Dermis microvascular lymphatic vessel endothelial cell (primary cell): ENCODE measurements around the gene RBM20. TPM values are rescaled to one million over a fixed set of nuclear protein-coding genes. Genes with fewer than 3 reads are reported as not detected.

Source experiments
- DNase-seq, 2 donors: peaks; one replicate each; pipeline versions ENCODE4 v3.0.0 to v3.0.0-alpha.2; 2010; ENCODE audit warnings: low read depth in 2 of 2
- total RNA-seq: library from RNA; depleted of rRNA; stranded (reverse); fragments of >200 nt; gene quantifications from 2 replicates; pipeline ENCODE4 v1.2.1, GENCODE V29; 2014

Gene RBM20
- total RNA-seq, 1 donor from 2014 or later = 0.77 TPM

DNA sequence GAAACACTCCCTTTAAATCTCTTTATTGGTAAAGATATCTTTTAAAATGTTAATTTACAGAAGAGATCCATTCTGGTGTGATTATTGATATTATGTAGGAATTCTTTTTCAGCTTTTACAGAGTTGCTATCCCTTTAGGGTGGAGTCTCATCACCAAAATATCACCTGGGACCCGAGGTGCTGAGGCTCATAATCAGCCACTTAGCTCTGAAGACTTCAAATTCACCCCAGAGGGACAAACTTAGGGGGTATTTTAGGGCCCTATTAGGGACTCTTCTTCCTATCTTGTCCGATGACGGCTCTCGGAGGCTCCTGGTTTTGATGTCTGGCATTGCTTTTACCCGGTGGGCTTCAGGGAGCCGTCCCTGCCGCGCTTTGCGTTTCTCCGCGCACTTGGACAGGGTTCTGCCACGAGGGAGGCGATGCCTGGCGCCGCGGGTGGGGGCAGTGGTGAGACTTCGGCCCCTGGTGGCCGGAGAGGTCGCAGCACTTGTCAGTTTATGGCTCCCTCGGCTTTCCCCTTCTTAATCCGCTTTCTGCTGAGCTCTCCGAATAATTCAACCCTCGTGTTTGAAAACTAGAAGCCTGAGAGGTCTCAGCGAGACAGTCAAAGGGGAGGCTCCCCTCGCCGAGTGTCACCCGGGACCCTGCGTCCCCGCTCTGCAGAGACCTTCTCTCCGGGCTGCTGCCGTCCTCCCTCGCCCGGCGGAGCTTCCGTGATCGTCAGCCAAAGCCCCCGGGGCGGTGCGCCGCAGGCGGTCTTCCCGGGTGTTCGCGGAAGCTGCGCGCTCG, 27.8 kb downstream of the RBM20 start:
- peak; percentile 43 to 78 for DNase-seq

DNA sequence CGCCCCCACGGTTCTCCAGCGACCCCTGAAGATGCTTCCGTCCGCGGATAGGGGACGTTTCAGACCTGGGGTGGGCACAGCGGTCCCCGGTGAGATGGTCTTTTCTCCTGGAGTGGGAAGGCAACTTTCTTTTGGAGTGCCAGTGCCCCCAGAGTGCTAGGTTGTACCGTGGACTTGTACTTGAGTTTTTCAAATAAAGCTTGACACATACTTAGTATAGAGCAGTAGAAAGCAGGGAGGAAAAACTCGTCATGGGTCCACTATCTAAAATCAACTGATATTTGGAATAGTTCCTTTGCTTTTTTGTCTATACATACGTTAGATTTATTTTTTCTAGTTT, 28.4 kb downstream of the RBM20 start:
- DNase-seq = no peak

DNA sequence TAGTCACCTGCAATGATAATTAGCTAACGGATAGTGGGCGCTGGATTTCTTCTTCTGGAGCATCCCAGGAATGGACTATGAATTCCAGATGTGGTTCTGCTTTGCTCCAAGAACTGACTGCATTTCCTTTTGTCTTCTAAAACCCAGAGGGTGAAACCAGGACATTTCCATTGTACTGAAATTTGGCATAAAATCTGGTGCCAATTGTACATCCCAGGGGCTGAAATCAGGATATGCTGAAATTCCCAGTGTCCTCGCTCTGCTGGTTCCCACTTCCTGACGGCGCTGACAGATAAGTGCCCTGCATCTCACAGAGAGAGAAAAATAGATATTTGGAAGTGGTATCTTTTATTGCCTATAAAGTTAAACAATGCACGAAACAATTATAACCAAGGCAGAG, 31.9 kb downstream of the RBM20 start:
- DNase-seq = peak in 1 of 2 donors; percentile 17

DNA sequence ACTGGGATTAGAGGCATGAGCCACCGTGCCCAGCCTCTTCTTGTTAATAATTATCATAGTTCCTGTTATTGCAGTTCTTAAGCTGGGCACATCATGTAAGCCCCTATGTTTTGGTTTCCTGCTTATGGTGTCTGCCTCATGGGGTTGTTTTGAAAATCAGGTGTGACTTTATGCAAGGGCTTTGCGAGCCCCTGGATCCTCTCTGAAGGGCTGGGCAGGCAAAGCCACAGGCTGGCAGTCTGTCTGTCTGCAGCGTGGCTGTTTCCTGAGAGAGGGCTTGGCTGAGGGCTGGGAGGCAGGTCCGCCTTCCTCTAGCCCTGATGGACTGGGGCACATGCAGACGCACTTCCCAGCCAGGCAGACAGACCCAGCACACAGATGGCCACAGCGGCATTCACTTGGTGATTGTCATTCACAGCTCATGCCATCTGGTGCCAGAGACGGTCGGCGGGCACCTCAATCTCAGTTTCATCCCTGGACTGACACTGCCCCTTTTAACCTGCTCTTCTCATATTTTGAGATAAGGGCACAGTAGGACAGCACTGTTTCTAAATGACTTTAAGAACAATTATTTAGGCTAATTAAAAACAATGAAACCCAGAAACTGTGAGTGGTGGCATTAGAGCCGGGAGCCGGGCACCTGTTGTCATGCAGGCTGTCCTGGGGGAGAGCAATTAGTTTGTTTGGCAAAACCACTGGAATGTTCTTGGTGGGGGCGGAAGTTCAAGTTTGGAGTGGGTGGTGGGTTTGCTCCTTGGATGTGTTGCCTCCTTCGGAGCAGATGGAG, 35.5 kb downstream of the RBM20 start:
- DNase-seq = peak in 1 of 2 donors; percentile 12

DNA sequence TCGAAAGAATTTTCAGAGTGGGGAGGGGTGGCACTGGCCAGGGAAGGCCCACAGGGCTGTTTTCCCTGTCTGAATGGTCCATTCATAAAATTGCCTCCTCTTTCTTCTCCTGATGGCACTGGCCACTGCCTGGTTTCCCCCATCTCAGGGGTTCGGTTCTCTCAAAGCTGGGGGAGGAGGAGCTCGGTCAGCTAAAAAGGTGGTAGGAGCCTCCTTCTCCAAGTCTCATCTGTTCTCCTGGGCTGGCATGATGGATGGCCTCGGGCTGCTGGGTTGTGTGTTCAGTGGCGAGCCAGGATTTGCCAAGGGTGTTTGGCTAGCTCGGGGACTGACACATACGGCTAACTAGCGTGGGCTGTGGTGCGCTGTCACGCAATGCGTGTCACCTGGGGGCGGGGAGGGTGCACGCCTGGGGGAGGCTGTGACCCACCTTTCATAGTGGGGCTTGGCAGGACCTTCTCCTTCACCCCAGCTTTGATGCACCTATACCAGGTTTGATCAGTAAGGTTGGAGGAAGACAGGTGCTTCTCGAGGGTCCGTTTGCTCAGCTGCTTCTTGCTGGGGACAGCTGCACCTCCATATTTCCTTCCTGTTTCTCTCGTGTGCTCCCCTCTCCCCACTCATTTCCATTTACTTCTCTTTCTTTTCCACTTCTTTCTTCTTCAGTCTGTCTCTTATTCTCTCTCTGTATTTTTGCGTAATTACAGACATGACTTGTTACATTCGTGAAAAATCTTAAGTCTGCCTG, 36.3 kb downstream of the RBM20 start:
- DNase-seq = no peak

DNA sequence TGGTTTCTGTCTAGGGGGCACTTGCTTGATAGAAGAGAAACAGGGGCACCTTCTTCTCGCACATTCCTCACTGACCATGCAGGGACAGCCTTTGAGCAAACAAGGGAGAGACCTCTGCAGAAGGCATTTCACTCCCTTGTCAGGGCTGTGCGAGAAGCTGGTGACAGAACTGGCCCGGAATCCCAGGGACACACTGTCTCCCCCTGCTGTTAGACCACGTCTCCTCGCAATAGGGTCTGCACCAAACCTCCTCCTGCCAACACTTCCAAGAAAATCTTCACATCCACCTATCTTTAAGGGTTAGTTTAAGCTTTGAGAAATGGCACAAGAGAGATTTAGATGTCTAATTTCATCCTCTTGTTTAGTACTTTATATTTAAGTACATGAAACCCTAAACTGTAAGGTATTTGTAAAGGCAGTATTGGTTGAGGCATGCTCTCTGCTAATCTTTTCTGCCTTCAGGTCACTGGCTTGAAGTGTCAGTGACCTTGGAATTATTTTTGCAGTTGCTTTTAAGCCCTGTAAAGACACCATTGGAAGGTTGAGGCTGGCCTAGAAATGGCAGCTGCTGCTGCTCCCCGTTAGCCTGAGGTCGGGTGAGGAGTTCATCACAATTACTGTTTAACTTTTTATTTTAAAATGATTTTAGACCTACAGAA, 37.0 kb downstream of the RBM20 start:
- DNase-seq = peak in 1 of 2 donors; percentile 46

DNA sequence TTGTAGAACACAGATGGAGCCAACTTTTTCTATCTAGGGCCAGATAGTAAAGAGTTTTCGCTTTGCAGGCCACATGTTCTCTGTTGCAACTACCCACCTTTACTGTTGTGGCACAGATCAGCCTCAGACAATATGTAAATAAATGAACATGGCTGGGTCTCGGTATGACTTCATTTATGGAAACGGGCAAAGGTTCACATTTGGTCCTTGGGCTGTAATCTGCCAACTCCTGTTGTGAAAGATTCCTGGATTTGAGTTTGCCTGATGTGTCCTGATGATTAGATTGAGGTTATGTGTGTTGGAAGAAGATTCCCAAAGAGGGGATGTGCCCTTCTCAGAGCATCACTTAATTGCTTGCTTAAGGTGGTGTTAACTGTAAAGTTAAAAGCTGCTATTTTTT, 38.2 kb downstream of the RBM20 start:
- DNase-seq = no peak

DNA sequence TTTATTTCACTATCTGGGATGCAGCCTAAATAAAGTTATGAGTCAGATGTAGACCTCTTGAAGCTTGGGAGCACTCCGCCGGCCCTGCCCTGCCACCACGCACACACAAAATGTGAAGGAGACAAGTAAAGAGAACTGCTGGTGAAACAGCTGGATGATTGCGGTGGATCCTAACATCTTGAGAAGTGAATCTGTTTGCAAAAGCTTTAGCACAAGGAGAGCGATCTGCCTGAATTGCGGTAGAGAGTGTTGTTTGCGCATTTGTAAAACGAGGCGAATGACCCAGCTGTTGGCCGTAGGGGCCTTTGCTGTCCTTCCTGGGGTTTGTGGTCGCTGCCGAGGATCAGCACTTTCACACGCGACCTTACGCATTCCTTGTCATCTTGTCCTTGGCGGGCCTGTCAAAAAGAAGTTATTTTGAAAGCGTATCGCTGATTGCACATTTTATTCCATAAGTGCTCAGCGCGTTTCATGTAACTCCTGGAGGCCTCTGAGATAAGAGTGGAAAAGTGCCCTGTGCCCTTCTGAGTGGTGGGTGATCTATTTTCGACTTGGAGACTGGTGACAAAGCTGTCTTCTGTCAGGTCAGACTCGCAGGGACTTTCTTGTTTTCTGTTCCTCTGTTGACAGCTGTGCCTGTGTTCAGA, 40.8 kb downstream of the RBM20 start:
- DNase-seq = no peak

DNA sequence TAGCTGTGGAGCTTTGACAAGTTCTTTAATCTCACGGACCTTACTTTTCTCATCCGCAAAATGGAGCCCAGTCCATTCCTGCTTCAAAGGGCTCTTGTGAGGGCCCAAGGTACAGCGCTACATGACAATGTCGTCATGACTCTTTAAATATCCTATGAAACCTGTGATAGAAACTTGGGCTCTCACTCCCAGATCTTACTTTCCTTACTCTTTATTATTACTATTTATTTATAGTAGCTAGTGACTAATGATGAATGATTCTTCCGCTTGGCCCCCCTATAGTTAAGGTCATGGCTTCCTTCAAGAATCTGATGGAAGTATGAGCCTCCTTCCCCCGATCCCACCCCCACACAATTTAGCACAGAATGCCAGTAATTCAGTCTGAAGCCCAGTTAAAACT, 41.9 kb downstream of the RBM20 start:
- DNase-seq = no peak

DNA sequence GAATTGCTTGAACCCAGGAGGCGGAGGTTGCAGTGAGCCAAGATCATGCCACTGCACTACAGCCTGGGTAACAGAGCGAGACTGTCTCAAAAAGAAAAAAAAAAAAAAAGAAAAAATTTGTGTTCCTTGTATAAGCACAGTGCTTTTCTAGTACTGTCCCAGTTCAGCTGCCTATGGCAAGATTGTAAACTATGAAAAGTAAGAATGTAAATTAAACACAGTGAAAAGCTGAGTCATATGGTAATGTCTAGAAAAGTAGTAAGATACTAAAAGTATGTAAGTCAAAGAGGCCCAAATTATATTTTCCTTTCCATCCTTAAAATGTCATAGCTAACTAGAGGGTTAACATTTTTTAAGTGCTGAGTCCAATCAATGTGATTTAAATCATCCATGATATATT, 42.8 kb downstream of the RBM20 start:
- DNase-seq = no peak

DNA sequence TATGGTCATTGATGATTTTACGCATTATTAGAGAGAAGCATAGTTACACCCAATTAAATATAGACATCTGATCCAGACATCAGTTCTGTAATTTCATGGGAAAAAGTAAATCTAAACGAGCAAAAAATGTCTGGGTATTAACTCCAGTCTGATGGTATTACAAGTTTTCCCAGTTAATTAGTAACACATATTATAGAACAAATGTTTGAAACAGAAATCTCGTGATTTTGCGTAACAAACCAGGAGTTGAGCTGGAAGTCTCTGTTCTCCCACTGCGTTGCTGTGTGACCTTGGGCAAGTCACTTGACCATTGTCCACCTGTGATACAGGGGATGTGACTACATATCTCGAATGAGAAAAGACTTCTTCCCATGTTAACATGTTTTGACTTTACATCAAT, 43.3 kb downstream of the RBM20 start:
- DNase-seq = no peak

DNA sequence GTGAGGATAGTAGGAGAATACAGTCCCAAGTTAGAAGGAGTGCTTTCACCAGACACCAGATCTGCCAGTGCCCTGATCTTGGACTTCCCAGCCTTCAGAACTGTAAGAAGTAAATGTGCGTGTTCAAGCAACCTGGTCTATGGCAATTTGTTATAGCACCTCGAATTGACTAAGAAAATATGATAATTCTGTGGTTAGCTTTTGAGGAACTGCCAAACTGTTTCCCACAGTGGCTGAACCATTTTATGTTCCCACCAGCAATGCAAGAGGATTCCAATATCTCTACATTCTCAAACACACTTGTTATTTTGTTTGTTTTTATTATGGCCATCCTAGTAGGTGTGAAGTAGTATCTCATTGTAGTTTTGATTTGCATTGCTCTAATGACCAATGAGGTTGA, 47.0 kb downstream of the RBM20 start:
- no peak for DNase-seq

DNA sequence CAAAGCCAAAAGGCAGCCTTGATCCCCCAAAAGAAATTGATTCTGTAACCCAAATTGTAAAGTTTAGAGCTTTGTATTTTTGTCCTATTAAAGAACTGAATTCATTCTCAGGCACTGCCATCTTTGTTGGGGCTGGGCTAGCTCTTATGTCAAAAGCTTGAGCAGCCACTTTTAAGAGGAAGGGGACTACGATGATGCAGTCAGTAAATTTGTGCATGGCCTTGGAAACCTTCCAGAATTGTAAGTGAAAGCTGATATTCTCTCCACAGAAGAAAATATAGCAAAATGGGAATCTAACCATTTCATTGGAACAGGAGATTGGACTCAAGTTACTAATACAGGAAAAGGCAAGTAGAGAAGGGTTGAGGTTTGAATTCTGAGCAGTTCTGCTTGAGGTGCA, 50.1 kb downstream of the RBM20 start:
- DNase-seq = no peak

DNA sequence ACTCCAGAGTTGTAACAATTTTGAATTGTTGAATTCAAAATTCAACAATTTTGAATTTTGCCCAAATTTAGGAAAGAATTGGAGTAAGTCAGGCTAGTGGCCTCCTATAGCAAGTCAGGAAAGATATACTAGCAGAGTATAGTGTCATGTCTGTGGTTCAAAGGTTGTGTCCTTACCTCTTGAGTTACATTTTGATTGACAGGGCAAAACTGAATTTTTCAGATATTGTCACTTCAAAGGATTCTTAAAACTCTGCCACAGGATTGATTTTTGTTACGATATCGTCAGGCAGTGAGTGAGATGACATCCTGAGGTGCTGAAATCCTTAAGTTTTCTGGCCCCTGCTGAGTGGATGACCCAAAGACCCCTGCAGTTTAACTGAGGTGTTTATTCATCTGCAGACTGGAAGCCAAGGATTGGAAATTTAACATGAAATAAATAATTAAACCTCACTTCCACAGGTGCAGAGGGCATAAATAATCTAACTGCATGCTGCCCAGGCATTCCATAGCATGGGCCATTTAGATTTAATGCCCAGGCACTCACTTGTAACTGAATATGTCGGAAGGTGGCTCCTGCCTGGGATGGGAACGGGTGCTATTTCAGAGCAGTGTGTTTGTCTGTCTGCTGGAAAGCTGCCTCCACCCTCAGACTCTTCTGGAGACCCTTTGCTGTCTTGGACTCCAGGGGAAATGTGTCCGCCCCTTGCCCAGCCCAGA, 50.8 kb downstream of the RBM20 start:
- DNase-seq = no peak

DNA sequence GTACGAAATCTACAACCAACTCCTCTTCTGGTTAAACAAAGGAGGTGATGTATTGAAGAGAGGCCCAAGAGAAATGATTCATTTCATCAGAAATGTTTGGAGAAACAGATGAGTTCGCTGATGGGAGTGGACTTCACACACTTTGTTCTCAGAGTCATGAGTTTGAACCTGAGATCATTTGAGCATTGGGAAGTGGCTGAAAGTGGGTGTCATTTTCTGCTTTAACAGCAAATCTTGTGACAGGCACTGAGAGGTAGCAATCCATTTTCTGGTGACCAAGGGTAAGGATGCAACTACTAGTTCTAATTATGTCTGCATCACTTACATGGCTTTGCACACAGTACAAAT, 51.4 kb downstream of the RBM20 start:
- no peak for DNase-seq

DNA sequence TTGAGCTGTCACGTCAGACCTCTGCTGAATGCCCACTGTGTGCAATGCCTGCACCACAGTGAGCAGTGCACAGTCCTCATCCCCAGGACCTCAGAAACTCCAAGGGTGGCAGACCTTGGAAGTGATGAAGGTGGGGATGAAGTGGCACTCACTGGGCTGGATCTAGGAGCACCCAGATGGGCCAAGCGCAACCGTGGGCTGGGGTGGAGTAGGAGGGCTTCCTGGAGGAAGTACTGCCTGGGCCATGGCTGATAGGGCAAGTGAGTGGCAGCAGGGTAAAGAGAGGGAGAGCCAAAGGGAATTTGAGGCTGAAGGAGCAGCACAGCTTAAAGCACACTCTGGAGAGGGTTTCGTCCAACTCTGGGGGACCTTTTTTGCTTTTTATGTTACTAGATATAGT, 52.3 kb downstream of the RBM20 start:
- DNase-seq = no peak

DNA sequence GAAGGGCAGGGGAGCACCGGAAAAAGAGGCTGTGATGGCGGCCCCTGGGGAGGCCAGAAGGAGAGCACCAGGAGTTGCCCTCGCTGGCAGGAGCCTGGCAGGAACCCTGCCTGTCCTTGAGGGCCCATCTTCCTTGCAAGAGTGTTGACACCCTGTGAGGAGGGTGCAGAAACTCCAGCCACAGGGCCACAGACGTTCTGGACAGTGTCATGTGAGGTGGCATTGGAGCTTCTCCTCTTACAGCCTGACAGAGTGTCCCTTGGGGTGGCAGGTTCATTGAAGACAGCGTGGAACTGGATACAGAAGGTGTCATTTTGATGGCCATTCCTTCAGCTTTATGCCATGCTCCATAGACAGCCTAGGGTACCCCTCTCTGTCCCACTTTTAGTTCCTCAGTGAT, 54.2 kb downstream of the RBM20 start:
- no peak for DNase-seq

DNA sequence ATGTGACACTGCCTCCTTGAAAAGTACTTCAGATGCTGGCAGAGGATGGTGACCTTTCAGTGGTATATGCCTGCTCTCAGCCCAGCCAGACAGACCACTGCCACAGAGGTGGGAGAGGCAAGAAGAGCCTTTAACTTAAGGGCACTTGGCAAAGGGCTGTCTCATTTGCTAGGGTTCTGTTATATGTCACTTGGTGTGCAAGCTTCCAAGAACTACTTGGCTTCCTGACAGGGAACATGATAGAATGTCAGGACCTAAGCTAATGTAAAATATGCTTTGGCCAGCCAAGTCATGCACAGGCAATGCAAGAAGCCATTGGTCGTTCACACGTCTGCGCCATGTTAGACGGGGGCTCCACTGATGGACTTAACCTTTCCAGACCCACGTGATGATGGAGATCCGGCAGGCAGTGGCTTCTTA, 54.7 kb downstream of the RBM20 start:
- DNase-seq = no peak

DNA sequence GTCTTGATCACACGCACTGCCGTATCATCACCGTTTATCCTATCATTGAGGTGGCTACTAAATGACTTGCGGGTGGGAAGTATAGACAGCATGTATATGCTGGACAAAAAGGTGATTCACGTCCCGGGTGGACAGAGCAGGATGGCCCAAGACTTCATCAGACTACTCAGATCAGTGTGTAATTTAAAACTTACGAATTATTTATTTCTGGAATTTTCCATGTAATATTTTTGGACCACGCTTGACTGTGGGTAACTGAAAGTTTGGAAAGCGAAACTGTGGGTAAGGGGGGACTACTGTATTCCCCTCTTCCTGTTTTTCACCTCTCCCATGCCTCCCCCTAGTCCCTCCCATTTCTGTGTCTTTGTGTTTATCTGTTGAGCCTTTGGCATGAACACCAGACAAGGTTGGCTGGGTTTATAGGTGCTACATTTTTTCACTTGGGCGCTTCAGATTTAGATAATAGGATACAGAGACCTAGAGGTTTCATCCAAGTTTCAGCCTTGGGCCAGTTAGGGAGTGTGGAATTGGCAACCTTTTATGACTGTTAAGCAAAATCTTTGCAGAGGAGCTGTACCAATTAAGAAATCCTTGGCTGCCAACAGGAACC, 55.8 kb downstream of the RBM20 start:
- DNase-seq = no peak

DNA sequence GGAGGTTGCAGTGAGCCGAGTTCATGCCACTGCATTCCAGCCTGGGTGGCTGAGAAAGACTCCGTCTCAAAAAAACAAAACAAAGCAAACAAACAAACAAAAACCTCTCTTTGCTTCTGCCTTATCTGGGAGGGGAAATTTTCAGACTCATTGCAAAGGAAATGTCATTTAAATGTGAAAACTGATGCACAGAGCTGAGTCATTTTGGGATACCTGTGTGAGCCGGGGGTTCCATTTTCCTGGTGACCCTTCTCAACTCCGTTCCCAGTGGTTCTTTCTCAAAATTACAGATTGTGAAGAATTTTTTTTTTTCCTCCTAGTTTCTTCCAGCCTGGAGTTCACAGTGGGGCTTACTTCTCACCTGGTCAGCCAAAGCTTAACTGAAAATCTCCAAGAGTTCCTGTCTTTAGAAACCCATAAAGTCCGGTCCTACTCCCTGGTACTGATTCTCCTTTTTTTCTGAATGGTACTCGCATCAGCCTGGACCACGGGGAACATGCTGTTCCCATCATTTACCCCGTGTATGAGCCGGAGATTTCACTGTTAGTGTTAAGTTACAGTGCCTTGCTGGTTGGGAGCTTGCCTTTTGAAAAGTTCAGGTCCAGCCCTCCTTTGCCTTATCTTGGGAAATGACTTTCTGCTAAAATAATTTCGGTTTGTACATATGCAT, 56.9 kb downstream of the RBM20 start:
- no peak for DNase-seq
